K562 (cell line): ENCODE measurements around the gene RPP21. TPM values are rescaled to one million over a fixed set of nuclear protein-coding genes. Genes with fewer than 3 reads are reported as not detected.

Source experiments
- CEBPG ChIP-seq, 3 experiments: fragments of 200-800 bp in 1 of 3; sonication (Bioruptor generic) in 1 of 3; sonication (generic) in 1 of 3; formaldehyde crosslinking in 1 of 3; IDR thresholded peaks in 2 of 3; conservative IDR thresholded peaks in 1 of 3; 2 replicates each; pipeline versions ENCODE4 v1.6.1 to v1.8.0; 2016 to 2022; ENCODE audit warnings: missing compliant biosample characterization in 2 of 3, missing genetic modification characterization in 2 of 3, mild to moderate bottlenecking in 1 of 3, missing genetic modification reagents in 1 of 3
- CHD2 ChIP-seq: IDR thresholded peaks from 2 replicates; pipeline ENCODE4 v1.6.1; 2011; ENCODE audit warnings: low read depth, low read length
- E2F6 ChIP-seq, 2 experiments: IDR thresholded peaks; 2 replicates each; pipeline ENCODE4 v1.6.1; 2011; ENCODE audit warnings: borderline replicate concordance in 1 of 2, control low read depth in 1 of 2, low read depth in 1 of 2, low read length in 1 of 2, mild to moderate bottlenecking in 1 of 2, mixed read lengths in 1 of 2, moderate library complexity in 1 of 2; ENCODE audit not compliant: insufficient read depth in 1 of 2, insufficient read length in 1 of 2, poor library complexity in 1 of 2, severe bottlenecking in 1 of 2; ENCODE audit errors: extremely low read depth in 1 of 2
- E4F1 ChIP-seq: fragments of 250-450 bp; sonication (Bioruptor Pico); IDR thresholded peaks from 2 replicates; pipeline ENCODE4 v1.5.0; 2021; ENCODE audit warnings: mild to moderate bottlenecking, borderline replicate concordance
- ID3 ChIP-seq, 2 experiments: fragments of 250-450 bp in 1 of 2; fragments of 450-650 bp in 1 of 2; sonication (Bioruptor Pico) in 1 of 2; IDR thresholded peaks; 2 replicates each; pipeline versions ENCODE4 v1.6.1 to v1.8.0; 2016 to 2021; ENCODE audit warnings: mild to moderate bottlenecking in 2 of 2, moderate library complexity in 2 of 2, missing compliant biosample characterization in 1 of 2, missing genetic modification characterization in 1 of 2
- KLF16 ChIP-seq: IDR thresholded peaks from 2 replicates; pipeline ENCODE4 v1.6.1; 2016; ENCODE audit warnings: antibody characterized with exemption
- MITF ChIP-seq: IDR thresholded peaks from 2 replicates; pipeline ENCODE4 v1.6.1; 2014; ENCODE audit warnings: antibody characterized with exemption
- MYNN ChIP-seq, 2 experiments: sonication (generic); formaldehyde crosslinking in 1 of 2; IDR thresholded peaks; 2 replicates each; pipeline versions ENCODE4 v1.5.0 to v1.6.1; 2016 to 2020; ENCODE audit warnings: antibody characterized with exemption in 1 of 2, missing genetic modification reagents in 1 of 2
- RCOR1 ChIP-seq, 2 experiments: IDR thresholded peaks; 2 replicates each; pipeline ENCODE4 v1.6.1; 2012; ENCODE audit warnings: low read depth in 2 of 2, low read length in 2 of 2, borderline replicate concordance in 1 of 2, improper control_type of control experiment in 1 of 2
- ZNF407 ChIP-seq: fragments of 450-650 bp; IDR thresholded peaks from 2 replicates; pipeline ENCODE4 v1.6.1; 2016; ENCODE audit warnings: low read depth
- ZNF551 ChIP-seq: fragments of 250-450 bp; sonication (Bioruptor Pico); IDR thresholded peaks from 2 replicates; pipeline ENCODE4 v1.5.0; 2021; ENCODE audit warnings: mild to moderate bottlenecking, moderate library complexity
- polyA plus RNA-seq, 8 experiments: library from polyadenylated mRNA; depleted of rRNA in 4 of 8; stranded (reverse) in 5 of 8; unstranded in 3 of 8; fragments of >200 nt; fragmentation: Nextera tagmentation in 2 of 8; fragmentation: Illumina TruSeq in 1 of 8; extraction: Ambion mirVana in 2 of 8; extraction: Trizol in 1 of 8; gene quantifications; 2 replicates each; pipeline versions ENCODE4 v1.2.1 to v1.2.3, GENCODE V29; 2011 to 2014; ENCODE audit warnings: inconsistent platforms in 1 of 8, missing spikeins in 1 of 8
- total RNA-seq, 7 experiments: library from RNA; depleted of rRNA in 6 of 7; stranded (reverse); fragments of >200 nt in 6 of 7; fragmentation: Illumina TruSeq in 2 of 7; extraction: Trizol in 2 of 7; gene quantifications; 2 replicates each; pipeline versions ENCODE4 v1.2.1 to v1.2.3, GENCODE V29; 2011 to 2021; ENCODE audit warnings: low replicate concordance in 1 of 7

Gene RPP21
- total and polyA plus RNA-seq, 9 of the 15 experiments (the other 6 are each of a cell fraction or from before 2014, with no cell fraction given): 62.1 to 362 (median 166) TPM

- no peak for TF ChIP-seq E2F6 (IDR thresholded peaks at IDR 0.05; ENCODE audit: borderline replicate concordance in 1 of 2, extremely low read depth in 1 of 2, insufficient read depth in 1 of 2, insufficient read length in 1 of 2, low read depth in 1 of 2, low read length in 1 of 2, poor library complexity in 1 of 2, severe bottlenecking in 1 of 2)
- no peak for TF ChIP-seq CHD2
- no peak for TF ChIP-seq CEBPG (CRISPR knock-in tag; IDR thresholded peaks at IDR 0.05)
- TF ChIP-seq CEBPG (tag; conservative IDR thresholded peaks at IDR 0.05 in 1 of 2, IDR thresholded peaks at IDR 0.05 in 1 of 2): peak; percentile 47 to 53; a peak in 3 of 4 replicates
- TF ChIP-seq E4F1: no peak
- TF ChIP-seq RCOR1 (IDR thresholded peaks at IDR 0.05; ENCODE audit: borderline replicate concordance in 1 of 2, low read depth in 2 of 2, low read length in 2 of 2): peak in 1 of 2 experiments; percentile 61; a peak in 1 of 4 replicates
- TF ChIP-seq ZNF407: no peak
- TF ChIP-seq ID3 (CRISPR knock-in tag; IDR thresholded peaks at IDR 0.05): no peak
- peak; percentile 13; the same call in 1 of the 2 replicates for TF ChIP-seq ID3 (tag; IDR thresholded peaks at IDR 0.05)
- TF ChIP-seq KLF16: peak; percentile 44; the same call in 1 of the 2 replicates
- no peak for TF ChIP-seq MITF
- TF ChIP-seq ZNF551 (CRISPR knock-in tag): no peak
- no peak for TF ChIP-seq MYNN (IDR thresholded peaks at IDR 0.05)
- TF ChIP-seq MYNN (CRISPR knock-in tag; IDR thresholded peaks at IDR 0.05): no peak
Measured at GRCh38 chr6:30340589-30341054, 4.3 kb upstream of the RPP21 start (continued).
